ENCODE data around the gene AFAP1. TPM values are rescaled to one million over a fixed set of nuclear protein-coding genes. Genes with fewer than 3 reads are reported as not detected.

The AFAP1 gene
- total and polyA plus RNA-seq, 2 of the 4 experiments (the other 2 are of a cell fraction), result 48.2 to 80.9 TPM

GRCh38 chr4:7714176-7714575 lies 225.5 kb downstream of the AFAP1 start:
- no peak overlapping the region for H3K56ac ChIP-seq (ENCODE audit: extremely low read depth, insufficient read depth, low read length)
- no peaks in the 10 kb centered on the region for H3K9me1 ChIP-seq (ENCODE audit: insufficient read depth, low read length)
- H3K23ac ChIP-seq (ENCODE audit: low read depth, low read length), result no peak overlapping the region
- H3K27me3 ChIP-seq (ENCODE audit: control insufficient read depth, insufficient read depth, low read length), result peaks cover 40% of the 10 kb centered on the region
- ChIA-PET CTCF (no interaction called here), POLR2A (ENCODE audit: unreplicated experiment) (no interaction called here)
- H2BK15ac ChIP-seq (ENCODE audit: low read depth, low read length), result no peak overlapping the region
- peaks cover 5% of the 10 kb centered on the region for H3K9me3 ChIP-seq (ENCODE audit: control insufficient read depth, insufficient read depth, low read length)
- no peaks in the 10 kb centered on the region for H3K36me3 ChIP-seq (ENCODE audit: control insufficient read depth, insufficient read depth, low read length)
- H3K9ac ChIP-seq (ENCODE audit: low read depth, low read length), result no peak overlapping the region
- H4K20me1 ChIP-seq (ENCODE audit: insufficient read depth, low read length), result no peaks in the 10 kb centered on the region
- H3K4me1 ChIP-seq (ENCODE audit: control insufficient read depth, insufficient read depth, low read length), result no peaks in the 10 kb centered on the region
- no peak overlapping the region for H2BK20ac ChIP-seq (ENCODE audit: low read depth, low read length)
- ATAC-seq (ENCODE audit: low read depth) (no peak), DNase-seq (no peak)
- intact Hi-C loops (cut with micrococcal nuclease) (no loop called here), dilution Hi-C loops (cut with HindIII; ENCODE audit: low sequenced_read_pairs, unreplicated experiment) (no loop called here), in situ Hi-C loops (cut with MboI; ENCODE audit: low sequenced_read_pairs) (no loop called here)
- no peak overlapping the region for H2AK5ac ChIP-seq (ENCODE audit: low read depth, low read length)
- no peak overlapping the region for H4K5ac ChIP-seq (ENCODE audit: low read depth, low read length)
- H3K4me2 ChIP-seq (ENCODE audit: low read depth, low read length), result no peak overlapping the region
- no peak overlapping the region for H3K14ac ChIP-seq (replicated peaks; ENCODE audit: low read depth, low read length)
- no peak overlapping the region for H3K4ac ChIP-seq (ENCODE audit: low read depth, low read length)
- H2AFZ ChIP-seq (replicated peaks; ENCODE audit: low read length, poor library complexity), result no peak overlapping the region
- 93% methylated on average over 13 of the region's 20 CpGs; no CpG with 5 or more reads in 1 of the 2 experiments for WGBS, 2 experiments (ENCODE audit: extremely low coverage in 2 of 2, insufficient read length in 1 of 2)
- no peak overlapping the region for H2AK9ac ChIP-seq (replicated peaks; ENCODE audit: low read depth, low read length, poor library complexity)
- H3K4me3 ChIP-seq (ENCODE audit: insufficient read depth, low read depth, low read length), result no peak overlapping the region
- H3K27ac ChIP-seq (ENCODE audit: insufficient read depth, low read length), result no peak overlapping the region
- TF ChIP-seq RCOR1 (IDR thresholded peaks at IDR 0.05; ENCODE audit: insufficient replicate concordance, low read length) (no peak), USF2 (IDR thresholded peaks at IDR 0.05; ENCODE audit: low read depth, low read length) (no peak), BHLHE40 (IDR thresholded peaks at IDR 0.05; ENCODE audit: low read depth, low read length) (no peak), ELK1 (IDR thresholded peaks at IDR 0.05; ENCODE audit: borderline replicate concordance, low read depth, low read length) (no peak), CEBPB (IDR thresholded peaks at IDR 0.05; ENCODE audit: low read depth, low read length) (no peak), MAFK (IDR thresholded peaks at IDR 0.05; ENCODE audit: low read depth, low read length) (no peak), MAZ (IDR thresholded peaks at IDR 0.05; ENCODE audit: borderline replicate concordance, low read depth, low read length) (no peak), FOS (IDR thresholded peaks at IDR 0.05; ENCODE audit: low read depth, low read length) (no peak)
- BruUV-seq (replicated peaks), result no TSS peak
- no peaks in the 10 kb centered on the region for H3K79me1 ChIP-seq (ENCODE audit: low read depth in 1 of 2, low read length in 2 of 2)
- H2BK5ac ChIP-seq (ENCODE audit: low read depth, low read length, poor library complexity, severe bottlenecking), result no peak overlapping the region
- no peak overlapping the region for H4K91ac ChIP-seq (ENCODE audit: insufficient read depth, low read depth, low read length)
- H2BK120ac ChIP-seq (ENCODE audit: low read depth, low read length), result no peak overlapping the region
- no peak overlapping the region for H4K8ac ChIP-seq (ENCODE audit: low read depth in 2 of 2, low read length in 2 of 2)
- no peak overlapping the region for H3K18ac ChIP-seq (ENCODE audit: low read depth, low read length)

Data from IMR-90 (cell line).